ENCODE measurements around the gene KRT13. TPM values are rescaled to one million over a fixed set of nuclear protein-coding genes. Genes with fewer than 3 reads are reported as not detected.

Gene KRT13
- total RNA-seq, 1 experiment from 2014 or later, result 606 TPM

DNA sequence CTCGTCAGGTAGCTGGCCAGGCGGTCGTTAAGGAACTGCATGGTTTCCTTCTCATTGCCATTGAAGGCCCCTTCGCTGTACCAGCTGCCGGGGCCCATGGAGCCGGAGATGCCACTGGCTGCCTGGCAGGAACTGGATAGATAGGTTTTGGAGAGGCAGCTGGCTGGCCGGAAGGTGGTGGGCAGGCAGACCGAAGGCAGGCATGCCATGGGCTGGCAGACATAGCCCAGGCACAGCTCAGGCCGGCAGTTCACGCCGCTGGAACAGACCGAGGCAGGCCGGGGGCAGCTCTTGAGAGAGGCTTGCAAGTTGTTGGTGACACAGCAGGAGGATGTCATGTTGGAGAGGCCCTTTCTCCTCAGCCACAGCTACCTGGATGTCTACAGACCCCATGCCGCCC, 38.4 kb downstream of the KRT13 start, which contains the start of gene KRT32:
Gene KRT32, minus strand, starts transcription at position 399 of the 400 bp plus-strand sequence. Its CDS starts 61 bp downstream, at position 338.
- Histone ChIP-seq H3K9me3 (ENCODE audit: insufficient read depth, low read depth) (no peaks in the 10 kb centered on the region; the same call in 1 of the 2 replicates), H3K4me1 (replicated peaks; ENCODE audit: insufficient read depth) (peaks cover 20% of the 10 kb centered on the region), H4K20me1 (ENCODE audit: insufficient read depth) (no peaks in the 10 kb centered on the region), H3K27me3 (ENCODE audit: insufficient read depth, low read depth) (no peaks in the 10 kb centered on the region), H3K36me3 (ENCODE audit: low read depth) (no peaks in the 10 kb centered on the region), H3K4me3 (no peak within 1 kb of the TSS), H3F3A (ENCODE audit: insufficient read depth, low read depth) (peaks cover 10% of the 10 kb centered on the region; the same call in 1 of the 2 replicates), H3K9me2 (ENCODE audit: insufficient read depth) (no peaks in the 10 kb centered on the region), H2AFZ (no peak within 1 kb of the TSS), H3K4me2 (no peak within 1 kb of the TSS), H3K27ac (no peak within 1 kb of the TSS), H3K79me2 (ENCODE audit: low read depth) (no peaks in the 10 kb centered on the region)
- DNase-seq, result no peak
- TF ChIP-seq, protein P1, sequence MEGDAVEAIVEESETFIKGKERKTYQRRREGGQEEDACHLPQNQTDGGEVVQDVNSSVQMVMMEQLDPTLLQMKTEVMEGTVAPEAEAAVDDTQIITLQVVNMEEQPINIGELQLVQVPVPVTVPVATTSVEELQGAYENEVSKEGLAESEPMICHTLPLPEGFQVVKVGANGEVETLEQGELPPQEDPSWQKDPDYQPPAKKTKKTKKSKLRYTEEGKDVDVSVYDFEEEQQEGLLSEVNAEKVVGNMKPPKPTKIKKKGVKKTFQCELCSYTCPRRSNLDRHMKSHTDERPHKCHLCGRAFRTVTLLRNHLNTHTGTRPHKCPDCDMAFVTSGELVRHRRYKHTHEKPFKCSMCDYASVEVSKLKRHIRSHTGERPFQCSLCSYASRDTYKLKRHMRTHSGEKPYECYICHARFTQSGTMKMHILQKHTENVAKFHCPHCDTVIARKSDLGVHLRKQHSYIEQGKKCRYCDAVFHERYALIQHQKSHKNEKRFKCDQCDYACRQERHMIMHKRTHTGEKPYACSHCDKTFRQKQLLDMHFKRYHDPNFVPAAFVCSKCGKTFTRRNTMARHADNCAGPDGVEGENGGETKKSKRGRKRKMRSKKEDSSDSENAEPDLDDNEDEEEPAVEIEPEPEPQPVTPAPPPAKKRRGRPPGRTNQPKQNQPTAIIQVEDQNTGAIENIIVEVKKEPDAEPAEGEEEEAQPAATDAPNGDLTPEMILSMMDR (conservative IDR thresholded peaks at IDR 0.05), result no peak
- BruUV-seq (replicated peaks), result no TSS peak
- intact Hi-C loops (cut with micrococcal nuclease; ENCODE audit: unreplicated experiment), result no loop called here
- ChIA-PET POLR2A (ENCODE audit: unreplicated experiment) (no interaction called here), CTCF (no interaction called here)

DNA sequence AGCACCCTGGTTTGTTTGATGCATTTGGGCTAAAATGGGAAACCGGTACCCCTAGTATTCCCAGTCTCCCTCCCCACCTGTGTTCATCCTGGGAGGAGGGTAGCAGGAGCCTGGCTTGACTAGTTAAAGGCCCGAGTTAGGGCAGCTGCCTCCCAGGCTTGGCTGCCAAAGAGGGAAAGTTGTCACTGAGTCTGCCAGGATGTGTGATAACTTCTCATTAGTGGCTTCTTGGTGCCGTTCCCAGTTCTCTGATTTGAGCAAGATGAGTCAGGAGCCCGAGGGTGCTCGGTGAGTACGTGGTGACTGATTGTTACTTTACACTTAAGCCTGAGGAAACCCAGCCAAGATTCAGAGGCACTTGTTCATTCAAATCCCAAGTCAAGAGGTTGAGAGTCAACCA, 40.7 kb downstream of the KRT13 start:
- H4K20me1 ChIP-seq (ENCODE audit: insufficient read depth), result no peaks in the 10 kb centered on the region
- H3K4me1 ChIP-seq (replicated peaks; ENCODE audit: insufficient read depth), result peaks cover 20% of the 10 kb centered on the region
- DNase-seq, result peak; percentile 73 to 93
- intact Hi-C loops (cut with micrococcal nuclease; ENCODE audit: unreplicated experiment), result no loop called here
- H3F3A ChIP-seq (ENCODE audit: insufficient read depth, low read depth), result peaks cover 10% of the 10 kb centered on the region; the same call in 1 of the 2 replicates
- H3K36me3 ChIP-seq (ENCODE audit: low read depth), result no peaks in the 10 kb centered on the region
- BruUV-seq (replicated peaks), result no TSS peak
- H3K4me3 ChIP-seq, result no peak overlapping the region
- no peak for TF ChIP-seq EZH2 (IDR thresholded peaks at IDR 0.05; ENCODE audit: low read depth)
- TF ChIP-seq, protein P1 (conservative IDR thresholded peaks at IDR 0.05), result no peak
- no peaks in the 10 kb centered on the region for H3K9me2 ChIP-seq (ENCODE audit: insufficient read depth)
- CTCF ChIA-PET, result no interaction called here
- no peaks in the 10 kb centered on the region for H3K79me2 ChIP-seq (ENCODE audit: low read depth)
- POLR2A ChIA-PET (ENCODE audit: unreplicated experiment), result interaction anchor here (0.5 to 0.6 kb wide), 3 partner anchors 12 to 839 kb away, joined by 3 to 11 read pairs (median 6); no protein-coding TSS in a partner anchor
- H3K4me2 ChIP-seq, result peak overlapping the region; percentile 45
- H3K9me3 ChIP-seq (ENCODE audit: insufficient read depth, low read depth), result no peaks in the 10 kb centered on the region
- H3K27me3 ChIP-seq (ENCODE audit: insufficient read depth, low read depth), result no peaks in the 10 kb centered on the region
- H3K27ac ChIP-seq, result peak overlapping the region; percentile 50
- no peak overlapping the region for H2AFZ ChIP-seq

DNA sequence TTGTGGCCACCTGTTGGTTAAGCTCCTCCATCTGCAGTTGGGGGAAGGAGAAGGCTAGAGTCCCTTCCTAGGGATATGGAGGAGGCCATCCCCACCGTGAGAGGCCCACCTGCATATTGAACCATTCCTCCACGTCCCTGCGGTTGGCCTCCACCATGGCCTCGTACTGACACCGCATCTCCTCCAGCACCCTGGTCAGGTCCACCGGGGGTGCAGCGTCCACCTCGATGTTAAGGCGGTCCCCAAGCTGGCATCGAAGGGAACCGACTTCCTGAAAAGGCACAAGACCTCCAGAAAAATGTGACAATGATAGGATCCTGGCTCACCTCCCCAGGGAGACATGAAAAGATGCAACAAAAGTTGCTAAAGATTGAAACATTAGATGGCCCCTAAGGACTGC, 41.2 kb downstream of the KRT13 start:
- Histone ChIP-seq H3K9me3 (ENCODE audit: insufficient read depth, low read depth) (no peaks in the 10 kb centered on the region), H3K36me3 (ENCODE audit: low read depth) (no peaks in the 10 kb centered on the region), H3K4me2 (peak overlapping the region; percentile 39; the same call in 1 of the 2 replicates), H4K20me1 (ENCODE audit: insufficient read depth) (no peaks in the 10 kb centered on the region), H3K79me2 (ENCODE audit: low read depth) (no peaks in the 10 kb centered on the region), H3K4me1 (replicated peaks; ENCODE audit: insufficient read depth) (peaks cover 20% of the 10 kb centered on the region), H3K4me3 (no peak overlapping the region), H3K27ac (peak overlapping the region; percentile 50), H3K9me2 (ENCODE audit: insufficient read depth) (no peaks in the 10 kb centered on the region), H3K27me3 (ENCODE audit: insufficient read depth, low read depth) (no peaks in the 10 kb centered on the region), H3F3A (ENCODE audit: insufficient read depth, low read depth) (peaks cover 10% of the 10 kb centered on the region; the same call in 1 of the 2 replicates), H2AFZ (no peak overlapping the region)
- DNase-seq, result no peak
- intact Hi-C loops (cut with micrococcal nuclease; ENCODE audit: unreplicated experiment), result no loop called here
- ChIA-PET CTCF (interaction anchor here (0.6 to 0.7 kb wide), 2 partner anchors 62 to 133 kb away, joined by 3 to 14 read pairs; no protein-coding TSS in a partner anchor), POLR2A (ENCODE audit: unreplicated experiment) (interaction anchor here (0.5 to 0.6 kb wide), 3 partner anchors 11 to 838 kb away, joined by 3 to 6 read pairs (median 4); no protein-coding TSS in a partner anchor)
- no TSS peak for BruUV-seq (replicated peaks)
- no peak for TF ChIP-seq EZH2 (IDR thresholded peaks at IDR 0.05; ENCODE audit: low read depth)
- TF ChIP-seq, protein P1 (conservative IDR thresholded peaks at IDR 0.05), result no peak
